Mesothelial cell of epicardium (in vitro differentiated cells): ENCODE measurements around the gene PTPMT1. TPM values are rescaled to one million over a fixed set of nuclear protein-coding genes. Genes with fewer than 3 reads are reported as not detected.

Experiments
- DNase-seq, 2 experiments: peaks; one replicate each; pipeline ENCODE4 v3.0.0; 2021; ENCODE audit warnings: low spot score in 2 of 2; ENCODE audit not compliant: unreplicated experiment in 2 of 2
- H3K27ac Mint-ChIP-seq: 2 replicates; pipeline ENCODE4 v1.8.0; 2021; ENCODE audit warnings: mixed read lengths
- H3K27me3 Mint-ChIP-seq: 2 replicates; pipeline ENCODE4 v1.8.0; 2021; ENCODE audit warnings: low read depth, mixed read lengths
- H3K36me3 Mint-ChIP-seq: 2 replicates; pipeline ENCODE4 v1.8.0; 2021; ENCODE audit warnings: mixed read lengths
- H3K4me1 Mint-ChIP-seq: 2 replicates; pipeline ENCODE4 v1.8.0; 2021; ENCODE audit warnings: mixed read lengths
- H3K4me3 Mint-ChIP-seq: 2 replicates; pipeline ENCODE4 v1.8.0; 2021; ENCODE audit warnings: mild to moderate bottlenecking, moderate library complexity, mixed read lengths
- H3K9me3 Mint-ChIP-seq: 2 replicates; pipeline ENCODE4 v1.8.0; 2021; ENCODE audit warnings: mixed read lengths
- CTCF ChIP-seq: fragments of 200-600 bp; sonication (generic); IDR thresholded peaks from one replicate; pipeline ENCODE4 v1.5.0; 2021; ENCODE audit warnings: antibody characterized with exemption; ENCODE audit not compliant: unreplicated experiment
- total RNA-seq: library from RNA; stranded (reverse); gene quantifications from 3 replicates; pipeline ENCODE4 v1.2.1, GENCODE V29; 2021

Gene PTPMT1
- total RNA-seq, 1 donor from 2014 or later: 44.3 TPM

GRCh38 chr11:47592251-47592650, 26.9 kb downstream of the PTPMT1 start:
- H3K4me1 Mint-ChIP-seq: peaks cover 12% of the 10 kb centered on the region
- H3K9me3 Mint-ChIP-seq: no peaks in the 10 kb centered on the region
- no peak overlapping the region for H3K27ac Mint-ChIP-seq
- no peak for TF ChIP-seq CTCF
- peaks cover 43% of the 10 kb centered on the region for H3K27me3 Mint-ChIP-seq
- no peak for DNase-seq
- no peaks in the 10 kb centered on the region for H3K36me3 Mint-ChIP-seq
- H3K4me3 Mint-ChIP-seq: peak overlapping the region; percentile 63

GRCh38 chr11:47592970-47593369, 27.6 kb downstream of the PTPMT1 start:
- no peak for DNase-seq
- peaks cover 43% of the 10 kb centered on the region for H3K27me3 Mint-ChIP-seq

GRCh38 chr11:47593492-47593933, 28.1 kb downstream of the PTPMT1 start:
- TF ChIP-seq CTCF: no peak
- Mint-ChIP-seq H3K4me1 (peaks cover 12% of the 10 kb centered on the region), H3K4me3 (peak overlapping the region; percentile 63), H3K36me3 (no peaks in the 10 kb centered on the region), H3K9me3 (no peaks in the 10 kb centered on the region), H3K27ac (no peak overlapping the region), H3K27me3 (peaks cover 43% of the 10 kb centered on the region)
- DNase-seq: no peak

More at GRCh38 chr11:47592970-47593369, 27.6 kb downstream of the PTPMT1 start:
- Mint-ChIP-seq H3K9me3 (no peaks in the 10 kb centered on the region), H3K4me3 (peak overlapping the region; percentile 63), H3K4me1 (peaks cover 12% of the 10 kb centered on the region), H3K27ac (no peak overlapping the region), H3K36me3 (no peaks in the 10 kb centered on the region)
- TF ChIP-seq CTCF: no peak

GRCh38 chr11:47593934-47594855, 28.8 kb downstream of the PTPMT1 start, which contains the start of gene C1QTNF4:
Gene C1QTNF4, minus strand, starts transcription at chr11:47594411. Its CDS starts 3,601 bp downstream, at chr11:47590810.
- DNase-seq: peak in 1 of 2 experiments; percentile 46
- H3K4me3 Mint-ChIP-seq: peak within 1 kb of the TSS; percentile 70

GRCh38 chr11:47595029-47595428, 29.6 kb downstream of the PTPMT1 start:
- DNase-seq: no peak
- peaks cover 22% of the 10 kb centered on the region for H3K4me1 Mint-ChIP-seq
- no peaks in the 10 kb centered on the region for H3K36me3 Mint-ChIP-seq
- H3K27ac Mint-ChIP-seq: no peak overlapping the region
- no peak for TF ChIP-seq CTCF
- H3K27me3 Mint-ChIP-seq: peaks cover 43% of the 10 kb centered on the region
- no peaks in the 10 kb centered on the region for H3K9me3 Mint-ChIP-seq
- H3K4me3 Mint-ChIP-seq: peak overlapping the region; percentile 70

More at GRCh38 chr11:47593934-47594855, 28.8 kb downstream of the PTPMT1 start, which contains the start of gene C1QTNF4:
- Mint-ChIP-seq H3K4me1 (peaks cover 16% of the 10 kb centered on the region), H3K27me3 (peaks cover 43% of the 10 kb centered on the region), H3K36me3 (no peaks in the 10 kb centered on the region), H3K9me3 (no peaks in the 10 kb centered on the region), H3K27ac (no peak within 1 kb of the TSS)
- no peak for TF ChIP-seq CTCF
